GM19397 (cell line): ENCODE results near the gene HNRNPA2B1.
"Not testable (repeated sequence)": the region's sequence is repeated elsewhere in the genome, so short reads cannot be mapped to it uniquely, and the experiment has no call there.

Experiments
- ATAC-seq: cut with Tn5 transposase; IDR thresholded peaks from one replicate; pipeline ENCODE4 v1.9.1; 2021; ENCODE audit warnings: mild to moderate bottlenecking, moderate library complexity; ENCODE audit not compliant: unreplicated experiment

Gene HNRNPA2B1

GRCh38 chr7:26147646-26148306, 52.8 kb downstream of the HNRNPA2B1 start:
- not testable (repeated sequence) for ATAC-seq

GRCh38 chr7:26147030-26147429, 53.5 kb downstream of the HNRNPA2B1 start:
- ATAC-seq = no peak

GRCh38 chr7:26145238-26145637, 55.3 kb downstream of the HNRNPA2B1 start:
- no peak for ATAC-seq

GRCh38 chr7:26144184-26145080, 56.1 kb downstream of the HNRNPA2B1 start:
- ATAC-seq = no peak

- ATAC-seq = no peak
Observed at GRCh38 chr7:26143298-26144048, 57.1 kb downstream of the HNRNPA2B1 start.

GRCh38 chr7:26141077-26141476, 59.5 kb downstream of the HNRNPA2B1 start:
- no peak for ATAC-seq

GRCh38 chr7:26140380-26140779, 60.2 kb downstream of the HNRNPA2B1 start:
- ATAC-seq = no peak
